ENCODE data around the gene DENND4C.
"Not testable (repeated sequence)": the region's sequence is repeated elsewhere in the genome, so short reads cannot be mapped to it uniquely, and the experiment has no call there.

The DENND4C gene

DNA sequence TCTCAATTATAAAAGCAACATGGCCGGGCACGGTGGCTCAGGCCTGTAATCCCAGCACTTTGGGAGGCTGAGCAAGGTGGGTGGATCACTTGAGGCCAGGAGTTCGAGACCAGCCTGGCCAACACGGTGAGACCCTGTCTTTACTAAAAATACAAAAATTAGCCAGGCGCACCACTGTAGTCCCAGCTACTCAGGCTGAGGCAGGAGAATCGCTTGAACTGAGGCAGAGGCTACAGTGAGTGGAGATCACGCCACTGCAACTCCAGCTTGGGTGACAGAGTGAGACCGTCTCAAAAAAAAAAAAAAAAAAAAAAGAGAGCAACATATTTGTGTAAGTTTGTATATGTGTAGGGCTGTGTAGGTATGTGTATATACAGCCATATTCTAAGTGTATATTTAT is 142.1 kb downstream of the DENND4C start:
- no peak for DNase-seq (ENCODE audit: low read depth, low spot score)

DNA sequence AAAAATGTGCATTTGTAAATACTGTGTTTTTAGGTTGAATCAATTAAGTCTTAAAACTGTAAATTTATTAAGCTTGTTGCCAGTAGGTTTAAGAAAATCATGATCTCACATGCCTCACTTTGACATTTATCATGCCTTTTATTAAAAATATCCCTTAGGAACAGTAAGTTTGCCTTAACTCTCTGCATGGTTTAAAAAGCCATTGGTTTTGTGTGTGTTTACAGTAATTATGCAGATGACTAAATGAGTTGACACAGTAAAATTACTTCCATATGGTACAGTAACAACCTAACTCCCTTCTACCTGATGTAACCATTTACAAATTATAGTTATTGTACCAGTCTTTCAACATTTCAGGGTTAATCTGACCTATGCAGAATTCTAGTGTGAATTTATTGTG is 143.0 kb downstream of the DENND4C start:
- no peak for DNase-seq (ENCODE audit: low read depth, low spot score)

DNA sequence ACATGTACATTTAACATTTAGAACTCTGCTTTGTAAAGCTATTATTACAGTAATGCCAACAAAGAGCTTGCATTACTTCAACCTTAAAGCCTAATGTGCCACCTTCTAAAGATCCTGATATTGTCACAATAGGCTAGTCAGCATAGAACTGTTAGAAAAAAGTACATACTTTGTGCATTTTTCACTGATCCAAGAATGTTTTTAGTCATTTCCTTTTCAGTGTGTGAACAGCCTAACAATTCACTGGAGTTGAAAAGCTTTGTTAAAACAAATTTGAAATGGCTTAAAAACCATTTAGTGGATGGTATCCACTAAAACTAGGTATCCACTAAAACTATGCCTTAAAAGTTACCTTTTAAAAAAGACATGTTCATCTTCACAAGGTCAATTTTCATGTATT is 145.0 kb downstream of the DENND4C start:
- no peak for DNase-seq (ENCODE audit: low read depth, low spot score)

DNA sequence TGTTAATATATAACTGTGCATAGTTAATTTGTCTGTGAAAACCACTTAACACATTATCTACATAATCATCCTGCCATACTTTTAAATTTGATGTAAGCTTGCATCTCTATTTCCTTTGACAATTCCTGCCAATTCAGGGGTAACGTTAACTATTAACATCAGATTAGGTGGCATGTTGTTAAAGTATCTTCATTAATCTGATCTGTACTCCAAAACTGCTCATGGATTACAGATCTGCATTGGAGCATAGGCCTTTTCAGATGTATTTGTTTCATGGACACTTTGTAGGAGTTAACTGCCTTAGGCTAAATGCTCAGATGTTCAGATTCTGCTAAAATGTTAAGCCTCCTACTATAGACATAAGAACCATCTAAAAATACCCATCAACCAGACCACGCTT is 146.4 kb downstream of the DENND4C start:
- DNase-seq (ENCODE audit: low read depth, low spot score) = no peak

DNA sequence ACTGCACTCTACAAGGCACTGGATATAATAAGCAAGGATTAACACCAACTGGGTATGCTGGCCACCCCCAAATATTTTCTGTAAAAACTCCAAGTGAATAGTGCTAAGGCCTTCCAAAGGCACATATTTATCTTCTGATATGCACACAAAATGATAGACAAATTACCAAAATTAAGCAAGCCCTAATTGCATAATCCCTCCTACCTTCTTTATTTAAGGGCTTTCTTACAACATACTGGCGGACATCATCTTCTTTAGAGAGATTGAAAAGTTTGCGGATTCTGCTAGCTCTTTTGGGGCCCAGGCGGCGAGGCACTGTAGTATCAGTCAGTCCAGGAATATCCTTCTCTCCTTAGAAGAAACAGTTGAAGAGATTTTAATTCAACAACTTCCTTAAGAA is 147.7 kb downstream of the DENND4C start:
- no peak for DNase-seq (ENCODE audit: low read depth, low spot score)

DNA sequence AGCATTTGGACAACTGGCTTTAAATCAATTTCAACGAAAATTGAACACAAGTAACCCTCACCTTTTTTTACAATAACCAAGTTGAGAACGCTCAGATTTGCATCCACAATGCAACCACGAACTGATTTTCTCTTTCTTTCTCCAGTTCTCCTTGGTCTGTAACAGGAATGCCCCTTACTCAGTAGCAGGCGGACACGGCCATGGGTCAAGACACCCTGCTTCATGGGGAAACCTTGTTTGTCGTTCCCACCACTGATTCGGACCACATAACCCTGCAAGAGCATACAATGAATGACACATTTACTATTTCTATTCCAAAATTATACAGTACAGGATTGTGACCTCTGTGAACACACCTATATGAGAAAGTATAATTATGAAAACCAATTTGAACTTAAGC is 148.2 kb downstream of the DENND4C start:
- DNase-seq (ENCODE audit: low read depth, low spot score) = no peak

DNA sequence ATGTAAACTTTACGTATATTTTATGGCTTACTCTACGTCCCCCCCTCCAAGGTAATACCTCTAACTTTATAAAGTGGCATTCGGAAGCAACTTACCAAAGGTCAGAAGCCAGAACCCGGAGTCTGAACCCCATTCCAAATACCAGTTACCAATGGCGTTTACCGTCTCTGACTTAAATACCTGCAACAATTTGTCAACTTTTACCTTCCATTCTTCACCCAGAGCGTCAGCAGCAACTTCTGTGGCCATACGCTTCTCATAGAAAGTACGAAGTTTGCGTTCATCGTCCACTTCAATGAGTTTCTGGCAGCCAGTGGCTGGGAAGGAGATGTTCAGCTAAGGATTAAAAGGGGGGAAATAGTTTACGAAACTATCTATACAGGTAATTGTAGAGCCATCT is 148.8 kb downstream of the DENND4C start:
- DNase-seq (ENCODE audit: low read depth, low spot score) = no peak

DNA sequence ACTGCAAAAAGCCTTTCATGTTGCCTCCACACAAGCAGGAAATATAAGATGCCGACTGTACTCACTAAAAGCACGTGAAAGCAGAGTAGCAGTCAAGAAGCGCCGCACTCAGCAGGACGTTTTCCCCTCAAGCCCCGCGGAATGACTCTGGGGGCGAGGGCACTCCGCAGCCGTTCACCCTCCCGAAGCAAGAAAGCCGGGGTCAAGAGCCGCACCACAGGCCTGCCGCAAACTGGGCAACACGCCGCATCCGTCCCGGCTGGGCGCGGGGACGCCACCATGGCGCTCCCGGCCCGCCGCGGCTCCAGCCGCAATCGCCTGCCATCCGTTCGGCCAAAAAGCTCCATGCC is 149.2 kb downstream of the DENND4C start:
- DNase-seq (ENCODE audit: low read depth, low spot score) = no peak

DNA sequence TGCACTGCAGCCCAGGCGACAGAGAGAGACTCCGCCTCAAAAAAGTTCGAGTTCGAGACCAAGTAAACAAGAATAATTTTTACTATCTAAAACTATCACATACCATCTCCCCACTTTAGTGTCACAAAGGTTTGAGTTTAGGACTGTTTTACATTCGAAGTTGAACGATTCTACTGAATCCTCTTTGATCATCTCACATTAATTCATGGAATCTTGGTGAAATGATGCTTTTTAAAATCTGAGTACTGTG is 150.3 kb downstream of the DENND4C start:
- DNase-seq (ENCODE audit: low read depth, low spot score) = no peak

DNA sequence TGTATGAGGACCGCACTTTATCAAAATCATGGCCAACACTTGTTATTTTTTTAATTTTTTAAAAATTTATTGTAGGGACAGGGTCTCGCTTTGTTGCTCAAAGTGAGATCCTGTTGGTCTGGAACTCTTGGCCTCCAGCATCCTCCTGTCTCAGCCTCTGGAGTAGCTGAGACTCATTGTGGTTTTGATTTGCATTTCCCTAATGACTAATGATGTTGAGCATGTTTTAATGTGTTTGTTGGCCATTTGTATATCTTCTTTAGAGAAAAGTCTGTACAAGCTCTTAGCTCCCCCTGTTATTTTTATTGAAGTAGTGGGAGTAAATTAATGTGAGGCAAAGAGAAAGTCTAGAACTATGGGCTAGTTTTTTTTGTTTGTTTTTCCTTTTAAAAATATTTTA is 151.2 kb downstream of the DENND4C start:
- no peak for DNase-seq (ENCODE audit: low read depth, low spot score)

DNA sequence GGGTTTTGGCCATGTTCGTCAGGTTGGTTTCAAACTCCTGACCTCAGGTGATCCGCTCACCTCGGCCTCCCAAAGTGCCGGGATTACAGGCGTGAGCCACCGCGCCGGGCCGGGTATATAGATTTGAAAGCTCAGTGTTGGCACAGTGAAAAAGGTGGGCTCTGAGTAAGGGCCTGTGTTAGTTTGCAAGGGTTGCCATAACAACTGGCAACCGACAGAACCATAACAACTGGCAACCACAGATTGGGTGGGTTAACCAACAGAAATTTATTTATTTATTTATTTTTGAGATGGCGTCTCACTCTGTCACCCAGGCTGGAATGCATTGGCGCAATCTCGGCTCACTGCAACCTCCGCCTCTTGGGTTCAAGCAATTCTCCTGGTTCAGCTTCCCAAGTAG is 154.7 kb downstream of the DENND4C start:
- not testable (repeated sequence) for DNase-seq (ENCODE audit: low read depth, low spot score)

DNA sequence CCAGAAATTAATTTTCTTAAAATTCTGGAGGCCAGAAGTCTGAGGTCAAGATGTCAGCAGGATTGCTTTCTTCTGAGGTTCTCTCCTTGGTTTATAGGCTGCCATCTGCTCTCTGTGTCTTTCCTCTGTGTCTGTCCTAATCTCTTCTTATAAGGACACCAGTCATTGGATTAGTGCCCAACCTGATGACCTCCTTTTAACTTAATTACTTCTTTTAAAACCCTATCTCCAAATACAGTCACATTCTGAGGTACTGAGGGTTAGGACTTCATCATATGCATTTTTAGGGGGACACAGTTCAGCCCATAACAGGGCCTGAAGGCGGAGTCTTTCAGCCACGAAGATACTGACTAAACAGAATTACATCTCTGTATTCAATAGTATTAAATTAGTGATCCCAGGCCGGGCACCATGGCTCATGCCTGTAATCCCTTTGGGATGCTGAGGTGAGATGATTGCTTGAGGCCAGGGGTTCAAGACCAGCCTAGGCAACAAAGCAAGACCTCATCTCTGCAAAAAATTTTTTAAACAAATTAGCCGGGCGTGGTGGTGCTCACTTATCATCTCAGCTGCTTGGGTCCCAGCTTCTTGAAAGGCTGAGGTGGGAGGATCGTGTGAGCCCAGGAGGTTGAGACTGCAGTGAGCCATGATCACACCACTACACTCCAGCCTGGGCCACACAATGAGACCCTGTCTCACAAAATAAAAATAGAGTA is 155.5 kb downstream of the DENND4C start:
- DNase-seq (ENCODE audit: low read depth, low spot score) = no peak

DNA sequence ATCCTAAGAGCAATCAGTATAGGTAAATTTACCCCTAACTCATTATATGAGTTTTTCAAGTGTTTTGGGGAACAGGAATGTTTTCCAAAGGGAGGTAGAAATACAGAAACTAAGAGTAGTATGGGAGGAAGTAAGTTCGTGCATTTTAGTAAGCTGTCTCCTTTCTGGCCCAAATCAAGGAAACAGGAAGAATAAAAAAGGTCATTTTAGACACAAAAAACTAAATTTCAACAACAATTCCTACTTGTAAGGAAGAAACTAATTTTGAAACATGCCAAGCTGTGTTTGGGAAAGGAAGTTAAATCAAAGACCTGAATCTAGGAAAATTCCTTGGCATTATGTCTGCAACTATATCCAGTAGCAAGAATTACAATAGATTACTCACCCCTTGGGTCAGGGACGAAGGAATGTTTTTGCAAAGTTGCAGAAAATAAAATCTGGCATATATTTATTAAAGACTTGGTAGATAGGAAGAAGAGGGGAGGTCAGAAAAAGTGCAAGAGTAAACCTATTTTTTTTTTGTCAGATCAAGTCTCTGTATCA is 156.1 kb downstream of the DENND4C start:
- no peak for DNase-seq (ENCODE audit: low read depth, low spot score)

DNA sequence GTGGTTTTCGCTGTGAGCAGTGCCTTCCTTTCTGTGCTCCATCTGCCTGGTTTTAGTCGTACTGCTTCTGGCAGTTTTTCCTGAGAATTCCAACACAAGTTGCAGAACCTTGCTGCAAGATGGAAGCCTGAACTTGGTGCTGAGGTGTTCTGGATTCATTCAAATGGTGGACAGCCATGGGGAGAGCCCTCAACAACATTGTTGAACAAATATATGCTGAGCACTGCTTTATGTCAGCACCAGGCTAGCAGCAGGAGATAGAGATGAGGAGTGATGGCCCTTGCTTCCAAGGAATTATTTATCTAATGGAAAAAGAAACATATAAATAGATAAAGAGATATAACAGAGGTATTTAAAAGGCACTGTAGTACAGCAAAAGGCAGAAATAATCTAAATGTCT is 156.8 kb downstream of the DENND4C start:
- DNase-seq (ENCODE audit: low read depth, low spot score) = no peak

DNA sequence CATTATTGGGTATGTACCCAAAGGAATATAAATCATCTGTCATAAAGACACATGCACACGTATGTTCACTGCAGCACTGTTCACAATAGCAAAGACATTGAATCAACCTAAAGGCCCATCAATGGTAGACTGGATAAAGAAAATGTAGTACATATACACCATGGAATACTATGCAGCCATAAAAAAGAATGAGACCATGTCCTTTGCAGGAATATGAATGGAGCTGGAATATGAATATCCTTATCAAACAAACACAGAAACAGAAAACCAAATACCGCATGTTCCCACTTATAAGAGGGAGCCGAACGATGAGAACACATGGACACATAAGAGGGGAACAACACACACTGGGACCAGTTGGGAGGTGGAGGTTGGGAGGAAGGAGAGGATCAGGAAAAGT is 159.0 kb downstream of the DENND4C start:
- DNase-seq (ENCODE audit: low read depth, low spot score) = not testable (repeated sequence)

DNA sequence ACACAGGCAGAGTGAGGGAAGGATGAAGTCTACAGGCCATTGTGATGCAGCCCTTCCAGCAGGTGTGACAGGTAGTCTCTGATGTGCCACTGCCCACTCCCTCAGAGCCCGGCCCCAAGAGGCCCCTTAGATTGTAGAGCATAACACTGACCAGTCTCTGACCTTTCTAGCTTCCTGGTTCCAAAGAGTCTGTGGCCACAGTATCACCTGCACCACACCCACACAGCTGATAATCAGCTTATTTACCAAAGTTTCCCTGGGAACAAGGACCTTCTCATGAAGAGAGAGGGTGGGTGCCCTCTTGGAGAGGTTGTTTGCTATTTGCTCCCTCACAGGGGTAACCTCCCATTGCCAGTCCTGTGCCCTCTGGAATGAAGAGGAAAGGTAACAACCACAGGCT is 167.4 kb downstream of the DENND4C start:
- no peak for DNase-seq (ENCODE audit: low read depth, low spot score)

DNA sequence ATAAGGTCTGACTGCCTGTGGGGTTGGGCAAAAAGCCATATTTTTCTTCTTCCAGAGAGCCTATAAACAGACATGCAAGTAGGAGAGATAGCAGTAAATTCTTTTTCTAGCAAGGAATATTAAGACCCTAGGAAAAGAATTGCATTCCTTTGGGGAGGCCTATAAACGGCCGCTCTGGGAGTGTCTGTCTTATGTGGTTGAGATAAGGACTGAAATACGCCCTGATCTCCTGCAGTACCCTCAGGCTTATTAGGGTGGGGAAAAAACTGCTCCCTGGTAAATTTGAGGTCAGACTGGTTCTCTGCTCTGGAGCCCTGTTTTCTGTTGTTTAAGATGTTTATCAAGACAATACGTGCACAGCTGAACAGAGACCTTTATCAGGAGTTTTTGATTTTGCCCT is 172.7 kb downstream of the DENND4C start:
- DNase-seq (ENCODE audit: low read depth, low spot score) = not testable (repeated sequence)

DNA sequence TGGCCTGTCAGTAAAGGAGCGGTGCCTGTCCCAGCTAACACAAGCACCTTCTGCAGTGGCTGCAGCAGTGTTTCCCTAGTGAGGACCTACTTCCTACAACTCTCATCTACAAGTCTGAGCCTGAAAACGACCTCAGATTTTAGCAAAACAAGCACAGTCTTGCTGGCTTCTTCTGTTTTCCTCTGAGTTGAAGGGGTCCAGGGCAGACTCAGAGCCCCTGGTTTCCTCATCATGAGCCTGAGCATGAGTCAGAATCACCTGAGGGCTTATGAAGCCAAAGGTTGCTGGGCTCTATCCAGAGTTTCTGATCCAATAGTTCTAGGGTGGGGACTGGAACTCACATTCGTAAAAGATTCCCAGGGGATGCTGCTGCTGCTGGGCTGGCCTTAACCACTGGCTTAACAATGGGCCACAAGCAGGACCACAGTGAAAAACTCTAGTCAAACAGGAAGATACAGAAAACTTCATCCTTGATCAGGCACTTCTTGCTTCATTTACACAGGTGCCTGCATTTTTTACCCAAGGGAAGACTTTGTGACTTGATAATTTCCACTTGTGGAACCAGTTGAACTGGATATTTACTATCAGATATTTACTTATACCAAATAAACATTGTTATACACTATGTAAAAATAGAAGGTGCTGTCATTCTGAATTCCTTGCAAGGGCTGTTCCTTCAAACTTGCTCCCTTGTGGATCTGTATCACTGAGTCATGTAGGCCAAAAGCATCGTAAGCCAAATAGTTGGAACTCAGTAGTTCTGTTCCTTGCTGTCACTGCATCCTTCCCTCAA is 174.0 kb downstream of the DENND4C start:
- no peak for DNase-seq (ENCODE audit: low read depth, low spot score)

DNA sequence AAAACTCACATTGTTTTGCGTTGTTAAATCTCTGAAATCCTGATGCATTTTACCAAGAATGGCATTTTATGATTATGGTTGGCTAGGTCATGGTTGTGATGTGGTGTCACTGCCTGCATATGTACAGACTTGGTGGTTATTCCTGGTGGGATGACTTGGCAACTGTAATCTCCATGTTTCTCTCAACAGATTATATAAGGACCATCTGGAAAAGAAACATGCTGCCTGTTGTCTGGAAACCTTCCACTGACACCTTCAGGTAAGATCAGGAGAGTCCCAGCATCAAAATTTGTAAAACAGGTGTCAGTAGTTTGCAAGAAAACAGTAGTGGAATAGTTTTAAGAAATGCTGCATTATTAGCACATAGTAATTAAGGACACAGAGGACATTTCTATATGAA is 175.3 kb downstream of the DENND4C start:
- no peak for DNase-seq (ENCODE audit: low read depth, low spot score)

DNA sequence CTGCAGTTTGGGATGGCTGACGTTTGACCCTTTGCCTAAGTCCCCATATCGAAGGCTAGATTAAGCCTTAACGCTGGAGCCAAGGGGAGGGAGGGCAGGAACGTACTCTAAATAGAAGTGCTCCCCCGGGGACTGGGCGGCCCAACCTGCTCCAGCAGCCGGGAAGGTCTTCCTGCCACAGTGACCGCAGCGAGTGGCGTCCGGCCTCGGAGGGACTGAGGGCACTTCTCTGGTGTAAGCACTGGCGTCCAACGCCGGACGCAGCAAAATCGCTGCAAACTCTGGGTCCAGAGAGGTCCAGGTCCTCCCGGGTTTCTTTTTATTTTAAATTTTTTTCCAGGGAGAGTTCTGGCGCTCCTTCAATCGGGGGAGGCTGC is 177.8 kb downstream of the DENND4C start:
- no peak for DNase-seq (ENCODE audit: low read depth, low spot score)

DNA sequence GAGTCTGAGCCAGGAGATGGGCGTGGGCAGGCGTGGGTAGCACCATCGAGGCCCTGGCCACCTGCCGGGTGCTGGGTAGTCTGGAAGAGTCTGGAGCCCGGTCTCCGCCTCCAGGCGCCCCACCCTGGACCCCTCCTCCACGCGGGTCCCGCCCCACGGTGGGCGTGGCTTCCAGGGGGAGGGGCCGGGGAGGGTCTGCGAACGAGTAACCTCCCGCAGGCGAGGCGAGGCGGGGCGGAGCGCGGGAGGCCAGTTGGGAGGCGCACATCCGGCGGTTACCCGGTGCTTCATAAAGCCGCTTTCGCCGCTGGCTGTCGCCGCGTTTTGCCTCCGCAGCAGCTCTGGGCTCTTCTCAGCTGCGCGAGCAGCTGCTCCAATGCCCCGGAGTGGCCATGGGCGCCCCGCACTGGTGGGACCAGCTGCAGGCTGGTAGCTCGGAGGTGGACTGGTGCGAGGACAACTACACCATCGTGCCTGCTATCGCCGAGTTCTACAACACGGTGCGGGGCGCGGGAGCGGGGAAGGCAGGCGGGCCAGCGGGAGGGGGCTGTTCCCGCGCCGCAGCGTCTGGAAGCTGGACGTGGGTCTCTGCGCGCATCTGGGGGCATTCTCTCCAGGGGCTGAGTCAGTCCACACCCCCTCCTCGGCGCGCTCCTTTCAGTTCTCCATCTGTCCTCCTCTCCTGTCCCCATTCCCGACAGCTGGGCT is 178.4 kb downstream of the DENND4C start, which contains the start of gene ACER2:
Gene ACER2 (plus strand): TSS at position 317 of the 708 bp plus-strand sequence. CDS start 76 bp downstream, at position 393.
- DNase-seq (ENCODE audit: low read depth, low spot score) = peak; percentile 64

DNA sequence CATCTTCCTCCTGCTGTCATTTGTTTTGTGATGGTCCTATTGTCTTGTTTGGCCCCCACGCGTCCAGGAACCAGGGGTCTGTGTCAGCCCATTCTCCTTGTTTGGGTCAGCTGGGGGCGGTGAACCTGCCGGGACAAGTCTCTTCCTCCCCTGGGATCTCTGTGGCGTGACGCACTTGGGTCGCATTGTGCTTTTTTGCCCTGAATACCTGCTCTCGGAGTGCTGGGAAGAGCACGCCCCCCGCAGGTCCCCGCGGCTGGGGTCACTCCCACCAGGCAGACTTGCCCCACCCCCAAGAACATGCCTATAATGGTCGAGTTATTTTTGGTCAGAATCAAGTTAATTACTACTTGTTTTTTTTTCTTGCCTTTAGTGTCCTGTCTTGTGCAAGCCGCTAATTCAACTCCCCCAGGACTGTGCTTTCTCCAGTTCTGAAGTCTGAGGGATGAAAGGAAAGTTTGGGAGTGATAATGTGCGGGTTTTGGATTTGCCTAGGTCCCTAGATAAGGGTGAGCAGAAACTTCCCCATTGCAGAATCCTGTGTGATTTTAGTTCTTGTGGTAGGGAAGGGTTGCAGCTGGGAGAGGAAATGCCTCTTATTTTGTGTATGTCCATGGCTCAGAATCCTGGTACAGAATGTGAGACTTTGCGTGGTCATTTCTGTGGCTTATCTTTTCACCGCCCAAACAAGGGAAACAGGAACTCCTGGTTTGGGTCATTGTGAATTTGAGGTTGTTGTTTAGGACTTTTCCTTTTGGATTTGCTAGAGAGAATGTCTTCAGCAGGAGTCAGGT is 179.1 kb downstream of the DENND4C start:
- no peak for DNase-seq (ENCODE audit: low read depth, low spot score)
